Medulla oblongata (tissue), 1 donor: ENCODE data around the gene C11orf71.

Source experiments
- DNase-seq: peaks from one replicate; pipeline ENCODE4 v3.0.0-alpha.2; 2015; ENCODE audit errors: extremely low spot score

Gene C11orf71

GRCh38 chr11:114399490-114400215 is 658 bp downstream of the C11orf71 start:
- DNase-seq, result peak; percentile 17

- no peak for DNase-seq
These were observed 1.9 kb downstream of the C11orf71 start for GRCh38 chr11:114398303-114398920.

- peak; percentile 60 for DNase-seq
These were observed 2.8 kb downstream of the C11orf71 start for GRCh38 chr11:114397349-114397982.

- DNase-seq, result peak; percentile 22
These were observed 3.4 kb downstream of the C11orf71 start for GRCh38 chr11:114396916-114397315.

- no peak for DNase-seq
These were observed 4.6 kb downstream of the C11orf71 start for GRCh38 chr11:114395736-114396135.

GRCh38 chr11:114392735-114393667 is 7.3 kb downstream of the C11orf71 start:
- no peak for DNase-seq

GRCh38 chr11:114386545-114386944 is 13.8 kb downstream of the C11orf71 start:
- no peak for DNase-seq

GRCh38 chr11:114386131-114386530 is 14.2 kb downstream of the C11orf71 start:
- DNase-seq, result no peak

GRCh38 chr11:114384487-114384886 is 15.8 kb downstream of the C11orf71 start:
- DNase-seq, result no peak

GRCh38 chr11:114382509-114382908 is 17.8 kb downstream of the C11orf71 start:
- DNase-seq, result no peak

- no peak for DNase-seq
These were observed 20.8 kb downstream of the C11orf71 start for GRCh38 chr11:114379394-114380069.

- no peak for DNase-seq
These were observed 22.6 kb downstream of the C11orf71 start for GRCh38 chr11:114377612-114378267.

- DNase-seq, result no peak
These were observed 25.3 kb downstream of the C11orf71 start for GRCh38 chr11:114375052-114375451.

- DNase-seq, result no peak
These were observed 31.2 kb downstream of the C11orf71 start for GRCh38 chr11:114368918-114369680.

- DNase-seq, result no peak
These were observed 32.9 kb downstream of the C11orf71 start for GRCh38 chr11:114367244-114367957.

GRCh38 chr11:114366331-114367243 is 33.7 kb downstream of the C11orf71 start:
- no peak for DNase-seq

- no peak for DNase-seq
These were observed 37.4 kb downstream of the C11orf71 start for GRCh38 chr11:114362958-114363357.

GRCh38 chr11:114362326-114362725 is 38.0 kb downstream of the C11orf71 start:
- DNase-seq, result no peak
